Measurements from ENCODE around the gene ZNF595.
A peak's percentile ranks its signal among the peaks of the same experiment; 100 is the strongest.
"Not testable (repeated sequence)": the region's sequence is repeated elsewhere in the genome, so short reads cannot be mapped to it uniquely, and the experiment has no call there.

Gene ZNF595

GRCh38 chr4:52804-53479 lies at the start of gene ZNF595:
TSS of gene ZNF595 (plus strand) at chr4:53321. CDS start at chr4:53489, 168 bp downstream.
- H3K27ac ChIP-seq: not testable (repeated sequence)

DNA sequence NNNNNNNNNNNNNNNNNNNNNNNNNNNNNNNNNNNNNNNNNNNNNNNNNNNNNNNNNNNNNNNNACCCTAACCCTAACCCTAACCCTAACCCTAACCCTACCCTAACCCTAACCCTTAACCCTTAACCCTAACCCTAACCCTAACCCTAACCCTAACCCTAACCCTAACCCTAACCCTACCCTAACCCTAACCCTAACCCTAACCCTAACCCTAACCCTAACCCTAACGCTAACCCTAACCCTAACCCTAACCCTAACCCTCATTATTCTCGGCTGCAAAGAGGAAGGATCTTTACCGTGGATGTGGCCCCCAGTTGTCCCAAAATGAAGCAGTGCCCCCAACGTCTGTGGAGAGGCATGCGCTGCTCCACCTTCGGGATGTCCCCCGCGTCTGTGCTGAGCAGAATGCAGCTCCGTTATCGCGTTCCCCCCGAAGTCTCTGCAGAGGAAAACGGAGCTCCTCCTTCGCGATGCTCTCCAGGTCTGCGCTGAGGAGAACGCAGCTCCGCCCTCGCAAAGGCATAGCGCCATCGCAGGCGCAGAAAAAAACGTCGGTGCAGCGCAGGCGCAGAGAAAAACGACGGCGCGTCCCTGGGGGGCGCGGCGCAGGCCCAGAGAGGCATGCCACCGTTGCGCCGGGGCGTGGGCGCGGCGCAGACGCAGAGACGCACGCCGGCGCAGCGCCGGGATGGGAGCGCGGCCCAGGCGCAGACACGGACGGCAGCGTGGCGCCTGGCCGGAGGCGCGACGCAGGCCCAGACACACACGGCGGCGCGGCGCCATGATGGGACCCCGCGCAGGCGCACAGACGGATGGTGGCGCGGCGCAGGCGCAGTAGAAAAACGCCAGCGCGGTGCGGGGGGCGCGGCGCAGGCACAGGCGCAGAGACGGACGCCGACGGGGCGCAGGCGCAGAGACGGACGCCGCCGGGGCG lies 42.9 kb upstream of the ZNF595 start:
- not testable (repeated sequence) for H3K27ac ChIP-seq

GRCh38 chr4:11095-11815 lies 41.9 kb upstream of the ZNF595 start:
- not testable (repeated sequence) for H3K27ac ChIP-seq

DNA sequence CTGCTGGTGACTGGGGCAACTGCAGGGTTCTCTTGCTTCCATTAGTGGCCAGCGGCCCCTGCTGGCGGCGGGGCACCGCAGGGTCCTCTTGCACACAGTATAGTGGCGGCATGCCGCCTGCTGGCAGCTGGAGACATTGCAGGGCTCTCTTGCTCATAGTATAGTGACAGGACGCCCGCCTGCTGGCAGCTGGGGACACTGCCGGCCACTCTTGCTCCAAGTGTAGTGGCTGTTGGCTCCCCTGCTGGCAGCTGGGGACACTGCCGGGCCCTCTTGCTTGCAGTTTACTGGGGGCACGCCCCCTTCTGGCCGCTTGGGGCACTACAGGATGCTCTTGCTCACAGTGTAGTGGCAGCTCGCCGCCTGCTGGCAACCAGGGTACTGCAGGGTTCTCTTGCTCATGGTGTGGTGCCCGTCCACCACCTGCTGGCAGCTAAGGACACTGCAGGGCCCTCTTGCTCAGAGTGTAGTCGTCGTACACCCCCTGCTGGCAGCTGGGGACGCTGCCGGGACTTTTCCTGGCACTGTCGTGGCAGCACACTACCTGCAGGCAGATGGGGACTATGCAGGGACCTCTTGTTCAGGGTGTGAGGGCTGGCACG lies 41.2 kb upstream of the ZNF595 start:
- TF ChIP-seq, protein P1, sequence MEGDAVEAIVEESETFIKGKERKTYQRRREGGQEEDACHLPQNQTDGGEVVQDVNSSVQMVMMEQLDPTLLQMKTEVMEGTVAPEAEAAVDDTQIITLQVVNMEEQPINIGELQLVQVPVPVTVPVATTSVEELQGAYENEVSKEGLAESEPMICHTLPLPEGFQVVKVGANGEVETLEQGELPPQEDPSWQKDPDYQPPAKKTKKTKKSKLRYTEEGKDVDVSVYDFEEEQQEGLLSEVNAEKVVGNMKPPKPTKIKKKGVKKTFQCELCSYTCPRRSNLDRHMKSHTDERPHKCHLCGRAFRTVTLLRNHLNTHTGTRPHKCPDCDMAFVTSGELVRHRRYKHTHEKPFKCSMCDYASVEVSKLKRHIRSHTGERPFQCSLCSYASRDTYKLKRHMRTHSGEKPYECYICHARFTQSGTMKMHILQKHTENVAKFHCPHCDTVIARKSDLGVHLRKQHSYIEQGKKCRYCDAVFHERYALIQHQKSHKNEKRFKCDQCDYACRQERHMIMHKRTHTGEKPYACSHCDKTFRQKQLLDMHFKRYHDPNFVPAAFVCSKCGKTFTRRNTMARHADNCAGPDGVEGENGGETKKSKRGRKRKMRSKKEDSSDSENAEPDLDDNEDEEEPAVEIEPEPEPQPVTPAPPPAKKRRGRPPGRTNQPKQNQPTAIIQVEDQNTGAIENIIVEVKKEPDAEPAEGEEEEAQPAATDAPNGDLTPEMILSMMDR (conservative IDR thresholded peaks at IDR 0.05): peak; percentile 33

GRCh38 chr4:18128-18527 lies 35.0 kb upstream of the ZNF595 start:
- H3K27ac ChIP-seq: not testable (repeated sequence)

More for the DNA sequence above, 41.2 kb upstream of the ZNF595 start:
- not testable (repeated sequence) for H3K27ac ChIP-seq

DNA sequence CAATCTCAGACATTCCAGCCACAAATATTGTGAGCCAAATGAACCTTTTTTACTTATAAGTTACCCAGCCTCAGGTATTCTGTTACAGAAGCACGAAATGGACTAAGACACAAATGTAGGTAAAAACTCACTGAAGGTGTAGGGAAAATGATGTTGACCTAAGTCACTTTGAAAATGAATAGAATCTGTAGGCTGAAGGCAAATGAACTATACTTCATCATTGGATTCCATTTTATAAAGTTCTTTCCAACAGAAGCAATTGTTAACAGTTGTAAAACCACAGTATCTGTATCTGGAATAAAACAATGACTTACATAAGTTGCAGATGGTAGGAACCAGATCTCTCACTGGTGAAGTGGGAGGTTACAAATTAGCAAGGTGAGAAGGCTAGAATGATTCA lies 34.5 kb upstream of the ZNF595 start:
- H3K27ac ChIP-seq: not testable (repeated sequence)

GRCh38 chr4:22882-23281 lies 30.2 kb upstream of the ZNF595 start:
- not testable (repeated sequence) for H3K27ac ChIP-seq

DNA sequence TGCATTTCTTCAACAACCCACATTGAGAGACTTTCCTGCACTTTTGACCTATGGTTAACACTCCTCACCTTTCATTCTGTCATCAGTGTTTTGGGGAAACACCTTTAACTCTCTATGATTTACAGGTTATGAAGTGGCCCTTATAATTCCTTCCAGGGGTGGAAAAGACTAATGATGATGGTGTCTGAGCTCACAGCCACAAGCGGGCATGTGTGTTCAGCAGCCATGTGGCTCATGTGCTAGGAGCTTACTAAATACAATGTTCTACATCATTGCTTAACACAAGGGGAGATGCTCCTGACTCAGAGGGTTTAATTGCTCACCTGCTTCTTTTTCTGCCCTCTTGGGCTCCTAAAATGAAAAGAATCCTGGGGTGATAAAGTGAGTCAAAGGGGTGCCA lies 28.8 kb upstream of the ZNF595 start:
- H3K27ac ChIP-seq: not testable (repeated sequence)

DNA sequence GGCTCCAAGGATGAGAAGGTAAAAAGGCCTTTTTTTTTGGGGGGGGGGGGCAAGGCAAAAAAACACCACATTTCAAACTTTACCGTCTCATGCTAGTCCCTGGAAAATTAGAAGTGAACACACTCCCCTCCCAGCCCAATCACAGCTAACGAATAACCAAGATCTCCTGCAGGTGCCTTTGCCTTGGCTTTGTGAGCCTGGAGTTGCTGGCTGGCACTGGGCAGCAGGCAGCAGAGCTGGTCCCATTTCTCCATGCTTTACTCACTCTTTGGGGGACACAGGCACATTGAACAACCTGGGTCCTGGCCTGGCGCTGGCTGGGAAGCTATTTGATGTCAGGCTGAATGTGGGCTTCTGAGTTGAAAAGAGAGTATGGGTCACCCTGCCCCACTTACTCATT lies 25.6 kb upstream of the ZNF595 start:
- H3K27ac ChIP-seq: not testable (repeated sequence)

DNA sequence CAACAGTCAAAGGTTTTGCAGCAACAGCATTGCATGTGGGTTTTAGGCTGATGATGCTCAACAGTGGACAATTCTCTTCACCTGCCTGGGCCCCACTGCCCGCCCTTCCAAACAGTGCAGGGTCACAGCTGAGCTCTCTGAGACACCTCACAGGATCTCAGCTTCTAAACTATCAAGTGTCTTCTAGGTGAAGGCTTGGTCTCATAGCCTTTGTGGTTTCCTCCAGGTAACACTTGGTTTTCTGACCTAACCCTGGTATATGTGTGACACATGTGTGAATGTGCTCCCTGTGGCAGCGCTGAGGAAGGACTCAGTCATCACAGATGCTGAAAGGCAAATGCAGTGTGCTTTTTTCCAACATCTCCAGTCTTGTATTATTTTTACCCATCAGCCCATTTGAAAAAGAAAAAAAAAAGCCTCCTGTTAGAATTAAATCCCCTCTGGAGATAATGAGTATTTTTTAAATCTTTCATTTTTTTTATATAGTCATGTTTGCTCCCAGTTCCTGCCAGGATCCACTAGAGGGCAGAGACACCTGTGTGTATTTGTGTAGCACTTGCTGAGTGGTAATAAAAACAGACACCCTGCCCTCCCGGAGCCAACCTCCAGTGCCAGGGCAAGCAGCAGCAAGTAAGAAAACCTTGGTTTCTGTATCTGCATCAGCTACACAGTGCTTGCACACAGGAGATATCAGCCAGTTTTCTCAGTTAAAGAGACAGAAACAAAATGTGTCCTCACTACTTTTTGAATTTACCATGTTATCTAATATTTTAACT lies 24.2 kb upstream of the ZNF595 start:
- not testable (repeated sequence) for H3K27ac ChIP-seq

- H3K27ac ChIP-seq: not testable (repeated sequence)
Observed at GRCh38 chr4:33314-33713, 19.8 kb upstream of the ZNF595 start.

- not testable (repeated sequence) for H3K27ac ChIP-seq
Observed at GRCh38 chr4:36559-37415, 16.3 kb upstream of the ZNF595 start.

- H3K27ac ChIP-seq: not testable (repeated sequence)
Observed at GRCh38 chr4:38202-38601, 14.9 kb upstream of the ZNF595 start.

DNA sequence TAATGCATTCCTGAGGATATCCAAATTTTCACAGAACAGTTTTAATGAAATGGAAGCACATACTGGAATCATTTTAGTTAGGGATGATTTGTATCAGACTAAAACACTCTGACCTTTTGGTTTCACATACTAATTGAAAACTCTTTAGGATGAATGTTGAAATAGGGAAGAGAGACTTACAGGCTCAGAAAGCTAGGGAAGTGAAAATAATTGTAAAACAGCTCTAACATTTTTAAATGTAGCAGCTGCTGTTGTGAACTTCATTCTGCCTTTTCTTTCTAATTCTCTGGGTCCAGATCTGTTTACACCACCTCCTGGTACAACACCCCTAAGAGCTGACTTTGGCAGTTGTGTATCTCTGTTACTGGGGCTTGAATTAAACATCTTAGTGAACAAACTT lies 9.7 kb upstream of the ZNF595 start:
- not testable (repeated sequence) for H3K27ac ChIP-seq

GRCh38 chr4:51253-51652 lies 1.9 kb upstream of the ZNF595 start:
- H3K27ac ChIP-seq: not testable (repeated sequence)

- H3K27ac ChIP-seq: not testable (repeated sequence)
Observed at GRCh38 chr4:51655-52277, 1.4 kb upstream of the ZNF595 start.

DNA sequence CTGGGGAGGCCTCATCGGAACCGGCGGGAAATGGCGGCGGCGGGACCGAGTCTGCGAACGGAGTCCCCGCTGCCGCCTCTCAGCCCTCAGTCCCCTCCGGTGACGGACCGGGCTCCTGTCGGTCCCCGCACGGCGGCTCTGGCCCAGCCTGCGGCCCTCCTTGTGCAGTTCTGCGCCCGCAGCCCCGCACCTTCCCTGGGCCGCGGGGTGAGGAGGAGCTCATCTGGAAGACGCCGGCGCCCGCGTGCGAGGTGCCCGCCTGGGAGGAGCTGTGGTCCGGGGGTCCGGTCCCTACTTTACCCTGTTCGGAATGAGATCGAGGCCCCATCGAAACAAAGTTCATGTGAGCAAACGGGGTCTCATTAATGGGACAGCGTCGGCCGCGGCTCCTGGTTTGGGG lies 400 bp downstream of the ZNF595 start:
- not testable (repeated sequence) for H3K27ac ChIP-seq

DNA sequence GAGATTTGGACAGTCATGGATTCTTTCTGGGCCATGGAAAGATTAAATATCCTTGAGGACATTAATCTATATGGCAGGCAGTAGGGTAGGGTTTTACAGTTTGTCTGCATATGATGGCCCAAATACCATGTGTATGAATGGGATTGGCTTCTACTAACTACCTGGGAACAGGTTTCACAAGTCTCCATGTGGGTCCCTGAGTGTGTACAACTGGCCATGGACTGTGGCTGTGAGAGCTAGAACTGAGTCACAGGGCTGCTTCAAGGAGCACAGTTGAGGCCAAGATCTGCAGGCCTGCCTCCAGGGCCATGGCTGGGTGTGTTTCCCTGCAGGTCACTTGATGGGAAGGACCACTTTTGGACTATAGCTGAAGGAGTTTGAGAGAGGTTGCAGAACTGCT lies 11.6 kb downstream of the ZNF595 start:
- not testable (repeated sequence) for H3K27ac ChIP-seq
